GM12891 (cell line): ENCODE results near the gene CROCC2.

ENCODE experiments used
- POLR2A ChIP-seq: IDR thresholded peaks from 2 replicates; pipeline ENCODE4 v1.6.1; 2011; ENCODE audit warnings: low read depth, low read length, control low read depth
- POLR2AphosphoS5 ChIP-seq: IDR thresholded peaks from 2 replicates; pipeline ENCODE4 v1.6.1; 2011; ENCODE audit warnings: low read depth, low read length, control low read depth
- TAF1 ChIP-seq: IDR thresholded peaks from 2 replicates; pipeline ENCODE4 v1.6.1; 2011; ENCODE audit warnings: low read depth, low read length, control low read depth

DNA sequence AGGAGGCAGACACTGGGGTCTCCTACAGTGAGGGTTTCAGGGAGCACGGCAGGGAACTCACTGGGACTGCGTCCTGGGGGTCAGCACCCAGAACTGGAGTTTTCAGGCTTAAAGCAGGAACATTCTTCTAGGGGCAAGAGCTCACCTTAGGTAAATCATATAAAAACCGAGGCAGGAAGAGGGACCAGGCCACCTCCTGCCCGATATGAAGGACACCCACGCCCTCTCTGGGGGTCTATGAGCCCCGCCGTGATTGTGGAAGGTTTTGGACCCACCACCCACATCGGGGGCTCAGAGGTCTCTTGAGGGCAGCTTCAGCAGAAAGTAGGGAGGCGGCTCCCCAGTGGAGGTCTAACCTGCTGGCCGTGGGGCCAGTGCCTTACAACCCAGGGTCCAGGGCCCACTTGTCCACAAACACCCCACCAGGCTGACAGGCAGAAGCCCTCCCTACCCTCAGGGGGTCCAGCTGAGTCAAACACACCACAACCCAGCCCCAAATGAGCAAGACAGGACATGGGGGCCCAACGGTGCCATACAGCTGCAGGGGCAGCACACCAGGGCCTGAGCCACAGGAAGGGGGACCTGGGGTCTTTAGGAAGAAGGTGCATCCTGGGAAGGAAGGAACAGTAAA, 25.3 kb downstream of the CROCC2 start:
- TF ChIP-seq POLR2A (no peak), POLR2AphosphoS5 (no peak), TAF1 (no peak)
